SKM-1 (cell line): Measurements from ENCODE around the gene ALPL.

Source experiments
- DNase-seq: peaks from one replicate; lab custom pipeline; 2025; ENCODE audit not compliant: unreplicated experiment; lab: John Stamatoyannopoulos, UW

Gene ALPL

DNA sequence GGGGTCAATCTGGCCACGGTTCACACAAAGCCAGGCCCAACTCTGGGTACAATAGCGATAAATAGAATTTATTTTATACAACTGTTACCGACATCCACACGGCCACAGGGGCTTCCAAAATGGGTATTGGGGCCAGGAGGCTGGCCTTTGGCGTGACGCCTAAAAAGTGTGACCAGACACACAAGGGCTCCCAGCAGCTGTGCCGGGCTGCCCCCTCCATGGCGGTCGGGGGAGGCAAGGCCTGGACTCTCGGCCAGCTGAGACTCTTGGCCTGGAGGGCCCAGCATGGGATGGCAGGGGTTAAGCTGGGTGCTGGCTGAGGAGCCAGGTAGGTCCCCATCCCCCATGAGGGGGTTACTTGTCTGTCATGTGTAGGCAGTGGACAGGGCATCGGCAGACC, 87.0 kb downstream of the ALPL start:
- DNase-seq: no peak

DNA sequence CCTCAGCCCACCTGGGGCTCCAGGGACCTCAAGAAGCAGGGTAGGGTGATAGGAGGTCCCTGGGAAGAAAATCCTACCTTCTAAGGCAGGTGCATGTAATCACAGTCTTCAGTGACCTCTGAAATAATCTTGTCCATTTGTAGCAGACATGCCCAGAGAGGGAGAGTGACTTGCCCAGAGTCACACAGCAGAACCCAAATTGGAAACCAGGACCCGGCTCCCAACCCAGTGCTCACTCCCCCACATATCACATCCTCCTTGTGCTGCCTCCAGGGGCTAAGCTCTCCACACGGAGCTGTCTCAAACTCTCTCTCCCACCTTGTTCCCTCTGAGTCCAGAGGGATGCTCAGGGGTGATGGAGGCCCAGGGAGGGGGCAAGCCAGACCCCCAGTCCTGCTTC, 87.4 kb downstream of the ALPL start:
- no peak for DNase-seq

DNA sequence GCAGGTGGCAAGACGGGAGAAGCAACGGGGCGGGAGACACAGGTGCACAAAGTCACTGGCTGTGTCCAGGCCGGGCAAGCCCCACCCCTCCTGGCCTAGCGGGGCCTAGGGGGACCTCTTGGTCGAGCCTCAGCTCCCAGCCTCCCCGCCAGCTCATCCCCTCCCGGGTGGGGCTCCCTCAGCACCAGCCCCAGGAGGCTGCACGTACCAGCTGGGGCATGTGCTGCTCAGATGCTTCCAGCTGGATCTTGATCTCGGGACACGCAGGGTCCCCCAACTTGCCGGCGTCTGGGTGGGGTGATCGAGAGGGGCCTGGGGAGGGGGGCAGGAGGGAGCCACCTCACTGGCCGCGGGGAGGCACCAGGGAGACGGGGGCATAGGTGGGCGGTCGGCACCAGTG, 88.5 kb downstream of the ALPL start:
- no peak for DNase-seq

DNA sequence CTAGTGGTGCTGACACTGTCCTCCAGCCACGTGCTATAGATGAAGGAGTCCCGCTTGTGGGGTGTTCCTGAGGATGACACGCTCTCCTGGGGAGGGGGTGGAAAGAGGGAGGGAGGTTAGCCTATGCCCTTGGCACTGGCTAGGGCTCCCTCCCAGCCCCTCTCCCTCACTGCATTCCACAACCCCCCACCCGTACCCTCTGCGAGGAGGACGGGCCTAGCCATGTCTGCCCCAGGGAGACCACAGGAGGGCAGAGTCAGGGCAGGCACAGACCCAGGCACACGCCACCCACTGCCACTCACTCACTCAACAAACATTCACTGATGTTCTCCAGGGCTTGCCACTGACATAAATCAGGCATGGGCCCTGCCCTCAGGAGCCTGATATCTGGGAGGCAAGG, 89.2 kb downstream of the ALPL start:
- no peak for DNase-seq

DNA sequence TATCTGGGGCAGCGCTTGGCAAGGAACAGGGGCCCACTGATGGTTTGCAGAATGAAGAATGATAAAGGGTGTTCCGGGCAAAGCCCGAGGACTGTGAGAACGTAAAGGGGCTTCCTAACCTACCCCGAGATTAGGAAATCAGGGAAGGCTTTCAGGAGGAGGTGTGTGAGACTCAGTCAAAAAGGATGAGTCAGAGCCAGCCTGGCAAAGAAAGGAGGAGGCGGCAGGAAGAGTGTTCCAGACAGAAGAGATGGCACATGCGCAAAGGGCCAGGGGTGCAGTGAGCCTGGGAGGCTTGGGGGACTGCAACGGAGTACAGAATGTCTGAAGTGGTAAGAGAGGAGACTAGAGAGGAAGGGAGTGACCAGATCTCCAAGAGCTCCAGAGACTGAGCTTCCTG, 89.7 kb downstream of the ALPL start:
- DNase-seq: no peak

DNA sequence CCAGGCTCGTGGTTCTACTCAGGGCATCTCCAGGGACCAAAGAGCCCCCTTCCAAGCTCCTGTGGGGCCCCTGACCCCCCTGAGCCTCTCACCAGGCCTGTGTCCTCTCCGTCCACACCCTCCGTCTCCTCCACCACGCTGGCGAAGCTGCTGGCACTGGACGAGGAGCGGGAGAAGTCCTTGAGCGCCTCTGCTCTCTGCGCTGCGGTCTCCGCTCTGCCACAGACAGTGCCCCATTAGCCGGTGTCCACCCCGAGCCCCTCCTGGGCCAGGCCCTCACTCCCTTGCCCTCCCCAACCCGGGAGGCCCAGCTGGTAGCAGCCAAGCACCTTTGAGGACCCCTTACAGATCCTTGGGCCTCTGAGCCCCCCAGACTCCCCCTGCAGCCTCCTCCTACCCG, 90.2 kb downstream of the ALPL start:
- no peak for DNase-seq

DNA sequence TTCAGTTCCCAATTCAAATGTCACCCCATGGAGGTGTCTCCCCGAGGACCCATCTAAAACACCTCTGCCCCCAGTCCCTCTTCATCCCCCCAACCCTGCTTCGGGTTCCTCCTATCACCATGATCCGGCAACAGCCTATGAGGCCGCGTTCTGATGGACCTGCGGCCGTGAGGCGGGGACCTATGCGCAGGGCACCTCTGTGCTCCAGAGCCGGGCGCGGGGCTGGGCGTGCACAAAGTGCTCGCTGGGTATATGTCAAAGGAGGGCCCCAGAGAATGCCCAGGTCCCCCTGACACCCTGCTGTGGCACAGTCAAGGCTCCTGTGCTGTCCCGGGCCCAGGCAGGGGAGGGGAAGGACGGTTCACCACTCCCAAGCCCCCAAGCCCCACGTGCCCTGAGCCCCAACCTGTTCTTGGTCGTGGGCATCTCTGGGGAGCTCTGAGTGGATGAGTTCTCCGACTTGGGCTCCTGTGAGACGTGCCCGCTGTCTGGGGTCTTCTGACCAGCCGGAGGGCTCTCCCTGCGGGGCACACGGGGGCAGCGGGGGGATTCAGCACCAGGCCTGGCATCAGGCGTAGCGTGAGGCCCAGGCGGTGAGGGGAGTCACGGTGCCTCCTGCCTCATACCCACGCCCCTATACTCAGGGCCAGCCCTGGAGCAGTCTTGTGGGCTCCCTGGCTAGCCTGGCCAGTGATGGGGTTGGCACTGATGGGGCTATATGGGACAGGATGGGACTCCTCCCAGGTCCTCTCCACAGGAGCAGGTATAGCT, 92.2 kb downstream of the ALPL start:
- no peak for DNase-seq

DNA sequence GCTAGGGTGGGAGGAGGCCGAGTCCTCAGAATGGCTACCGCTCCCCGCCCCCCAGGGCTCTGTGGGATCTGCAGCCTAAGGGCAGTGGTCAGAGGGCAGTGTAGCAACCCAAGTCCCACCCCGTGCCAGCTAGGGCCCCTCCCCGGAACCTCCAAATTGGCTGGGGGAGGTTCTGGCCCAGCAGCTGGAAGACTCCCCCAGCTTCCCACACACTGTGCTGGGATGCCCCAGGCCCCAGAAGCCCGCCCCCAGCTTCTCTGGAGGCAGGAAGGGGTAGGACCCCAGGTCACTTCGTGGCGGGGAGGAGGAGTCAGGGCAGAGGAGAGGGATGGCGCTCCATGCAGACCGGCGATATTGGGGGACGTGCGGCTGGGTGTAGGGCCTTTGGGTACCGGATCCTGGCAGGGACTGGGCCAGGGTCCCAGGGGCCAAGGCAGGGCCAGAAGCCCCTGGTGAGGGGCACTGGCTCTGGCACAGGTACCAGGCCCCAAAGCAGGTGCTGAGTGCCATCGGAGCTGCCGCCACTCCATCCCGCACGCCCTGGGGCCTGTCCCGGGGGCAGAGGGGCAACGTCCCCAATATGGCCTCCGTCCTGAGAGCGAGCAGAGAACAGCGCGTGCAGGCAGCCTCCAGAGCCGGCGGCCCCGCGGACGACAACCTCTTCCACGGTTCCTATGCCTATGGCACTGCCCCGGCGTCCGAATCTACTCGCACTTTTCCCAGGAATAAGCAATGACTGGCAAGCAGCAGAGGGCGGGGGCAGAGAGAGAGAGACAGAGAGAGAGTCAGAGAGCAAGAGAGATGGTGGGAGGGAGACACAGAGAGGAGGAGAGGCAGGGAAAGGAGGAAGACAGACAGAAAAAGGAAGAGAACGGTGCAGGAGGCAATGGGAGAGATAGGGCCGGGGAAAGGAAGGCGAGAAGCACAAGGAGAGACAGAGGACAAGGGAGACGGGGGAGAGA, 94.2 kb downstream of the ALPL start:
- DNase-seq: no peak

DNA sequence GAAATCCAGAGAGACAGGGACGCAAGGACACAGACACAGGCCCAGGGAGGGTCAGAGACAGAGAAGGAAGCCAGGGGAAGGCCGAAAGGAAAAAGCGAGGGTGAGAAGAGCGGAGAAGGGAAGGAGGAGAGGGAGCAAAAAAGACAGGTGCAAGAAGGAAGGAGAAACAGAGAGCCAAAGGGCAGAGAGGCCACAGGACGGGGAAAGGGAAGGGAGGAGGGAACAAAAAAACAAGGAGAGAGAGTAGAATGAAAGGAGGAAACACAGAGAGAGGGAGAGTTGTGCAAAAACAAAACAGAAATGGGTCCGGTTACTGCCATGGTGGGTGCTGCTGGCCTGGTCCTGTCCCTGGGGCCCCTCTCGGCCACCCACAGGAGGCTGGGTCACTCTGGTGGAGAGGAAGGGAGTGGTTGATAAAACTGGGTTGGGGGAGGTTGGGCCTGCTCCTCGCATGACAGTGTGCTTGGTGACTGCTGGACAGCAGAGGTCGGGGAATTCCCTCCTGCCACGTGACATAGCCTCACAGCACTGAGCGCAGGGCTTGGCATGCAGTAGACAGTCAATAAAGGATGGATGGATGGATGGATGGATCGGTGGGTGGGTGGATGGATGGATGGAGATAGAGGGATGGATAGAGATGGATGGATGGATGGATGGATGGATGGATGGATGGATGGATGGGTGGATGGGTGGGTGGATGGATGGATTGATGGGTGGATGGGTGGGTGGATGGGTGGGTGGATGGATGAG, 95.2 kb downstream of the ALPL start:
- no peak for DNase-seq

DNA sequence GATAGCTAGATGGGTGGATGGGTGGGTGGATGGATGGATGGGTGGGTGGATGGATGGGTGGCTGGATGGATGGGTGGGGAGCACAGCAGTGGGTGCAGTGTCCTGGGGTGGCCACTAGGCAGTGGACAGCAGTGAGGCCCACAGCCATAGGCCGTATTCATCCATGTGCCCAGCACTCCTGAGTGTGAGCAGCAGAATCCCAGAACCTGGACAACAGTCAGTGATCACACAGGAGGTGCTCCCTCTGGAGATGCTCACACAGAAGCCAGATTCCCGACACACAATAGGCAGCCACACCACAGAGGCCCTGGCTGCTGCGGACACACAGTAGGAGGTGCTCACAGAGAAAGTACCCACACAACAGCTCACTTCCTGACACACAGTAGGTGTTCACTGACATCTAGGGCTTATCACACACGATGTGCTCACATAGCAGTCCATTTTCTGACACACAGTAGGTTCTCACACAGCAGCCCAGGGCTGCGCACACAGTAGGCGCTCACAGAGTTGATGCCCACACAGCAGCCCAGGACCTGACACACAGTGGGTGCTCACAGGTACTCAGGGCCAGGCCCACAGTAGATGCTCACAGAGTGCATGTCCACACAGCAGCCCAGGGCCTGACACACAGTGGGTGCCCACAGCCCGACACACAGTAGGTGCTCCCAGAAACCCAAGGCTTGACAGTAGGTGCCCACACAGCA, 95.9 kb downstream of the ALPL start:
- no peak for DNase-seq

DNA sequence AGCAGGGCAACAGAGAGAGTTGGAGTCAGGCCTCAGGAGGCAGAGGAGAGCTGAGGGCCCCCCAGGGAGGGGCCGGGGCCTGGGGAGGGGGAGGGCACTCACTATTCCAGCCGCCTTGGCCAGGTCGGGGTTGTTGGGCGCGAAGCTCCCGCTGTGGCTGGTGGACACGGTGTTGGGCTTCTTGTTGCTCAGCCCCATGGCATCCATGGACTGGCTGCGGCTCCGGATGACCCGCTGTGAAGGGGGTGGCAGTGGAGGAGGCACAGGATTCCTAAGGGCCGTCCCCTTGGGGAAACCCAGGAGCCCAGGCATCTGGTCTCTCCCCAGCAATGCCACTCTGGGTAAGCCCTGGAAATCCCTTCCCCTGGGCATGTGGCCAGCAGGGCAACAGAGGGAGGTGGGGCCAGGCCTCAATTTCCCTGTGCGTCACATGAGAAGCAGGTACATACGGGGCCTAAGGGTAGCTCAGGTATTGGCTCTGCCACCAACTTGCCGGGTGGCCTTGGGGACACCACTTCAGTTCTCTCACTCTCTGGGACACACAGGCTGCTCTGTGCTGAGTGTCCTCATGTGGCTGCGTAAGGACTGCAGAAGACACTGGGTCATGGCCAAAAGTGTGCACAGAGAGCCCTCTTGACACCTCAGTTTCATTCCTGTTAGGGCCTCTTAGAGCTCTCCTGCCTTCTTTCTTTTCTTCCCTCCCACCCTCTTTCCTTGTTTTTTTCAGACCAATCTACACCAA, 96.9 kb downstream of the ALPL start:
- no peak for DNase-seq

DNA sequence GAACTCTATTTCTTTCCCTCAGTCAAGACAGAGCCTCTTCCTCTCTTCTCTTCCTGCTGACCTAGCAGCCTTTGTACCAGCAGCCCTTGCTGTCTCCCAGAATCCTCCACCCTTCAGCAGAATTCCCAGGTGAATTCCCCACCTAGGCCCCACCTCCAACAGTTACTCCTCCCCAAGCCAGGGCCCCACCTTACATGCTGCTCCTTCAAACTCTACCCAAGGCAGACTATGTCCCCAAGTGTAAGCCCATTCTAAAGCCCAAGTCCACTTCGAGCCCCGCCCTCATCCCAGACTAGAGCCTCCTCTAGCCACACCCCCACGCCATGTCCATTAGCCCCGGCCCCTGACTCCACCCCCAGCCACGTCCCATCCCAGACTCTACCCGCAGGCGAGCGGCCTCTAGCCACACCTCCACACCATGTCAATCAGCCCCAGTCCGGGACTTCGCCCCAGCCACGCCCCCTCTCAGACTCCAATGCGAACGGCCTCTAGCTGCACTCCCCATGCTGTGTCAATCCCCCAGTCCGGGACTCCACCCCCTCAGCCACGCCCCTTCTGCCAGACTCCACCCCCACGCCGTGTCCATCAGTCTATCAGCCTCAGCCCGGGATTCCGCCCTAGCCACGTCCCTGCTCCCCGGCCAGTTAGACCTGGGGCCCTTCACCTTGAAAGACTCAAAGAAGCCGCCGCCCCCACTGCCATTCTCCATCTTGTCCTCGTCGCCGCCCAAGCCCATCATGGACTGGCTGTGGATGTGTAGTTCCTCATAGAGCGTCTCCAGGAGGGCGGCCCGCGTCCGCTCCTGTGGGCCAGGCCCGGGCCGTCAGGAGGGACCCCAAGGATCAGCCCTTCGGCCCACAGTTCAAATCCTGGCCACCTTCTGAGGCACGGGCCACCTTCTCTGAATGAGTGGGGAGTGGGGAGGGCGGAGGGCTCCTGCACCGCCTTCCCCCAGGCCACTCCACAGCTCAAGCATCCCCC, 98.6 kb downstream of the ALPL start:
- DNase-seq: no peak

DNA sequence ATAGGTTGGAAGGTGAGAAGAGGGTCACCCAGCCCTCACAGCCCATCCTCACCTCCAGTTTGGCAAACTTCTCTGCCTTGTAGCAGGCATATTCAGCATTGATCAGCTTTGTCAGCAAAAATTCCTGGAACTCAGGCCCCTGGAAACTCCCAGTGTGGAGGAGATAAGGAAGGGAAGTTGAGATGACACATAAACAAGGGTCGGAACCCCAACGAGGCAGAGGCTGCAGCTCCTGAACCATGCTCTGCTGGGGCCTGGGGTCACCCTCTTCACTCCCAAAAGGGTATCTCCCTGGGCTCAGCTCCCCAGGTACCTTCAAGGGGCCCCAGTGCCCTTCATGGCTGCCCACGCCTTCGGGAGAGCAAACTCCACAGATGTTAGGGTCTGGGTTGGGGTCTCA, 99.6 kb downstream of the ALPL start:
- DNase-seq: no peak

DNA sequence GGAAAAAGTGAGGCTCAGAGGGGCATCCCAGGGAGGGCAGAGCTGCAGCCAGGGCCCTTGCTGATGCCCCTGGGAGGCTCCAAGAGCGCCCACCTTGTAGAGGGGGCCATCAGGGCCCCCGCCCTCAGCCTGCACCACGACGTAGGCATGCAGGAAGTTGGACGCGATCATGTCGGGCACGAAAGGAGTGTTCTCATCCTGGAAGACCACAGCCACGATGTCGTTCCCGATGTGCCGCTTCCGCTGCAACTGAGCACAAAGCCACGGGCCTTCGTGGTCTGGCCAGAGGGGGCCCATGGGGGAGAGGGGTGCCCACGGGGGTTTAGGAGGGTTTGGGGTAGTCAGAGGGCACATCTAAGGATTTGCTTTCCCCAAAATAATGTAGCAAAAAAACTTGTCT, 100.8 kb downstream of the ALPL start:
- no peak for DNase-seq

DNA sequence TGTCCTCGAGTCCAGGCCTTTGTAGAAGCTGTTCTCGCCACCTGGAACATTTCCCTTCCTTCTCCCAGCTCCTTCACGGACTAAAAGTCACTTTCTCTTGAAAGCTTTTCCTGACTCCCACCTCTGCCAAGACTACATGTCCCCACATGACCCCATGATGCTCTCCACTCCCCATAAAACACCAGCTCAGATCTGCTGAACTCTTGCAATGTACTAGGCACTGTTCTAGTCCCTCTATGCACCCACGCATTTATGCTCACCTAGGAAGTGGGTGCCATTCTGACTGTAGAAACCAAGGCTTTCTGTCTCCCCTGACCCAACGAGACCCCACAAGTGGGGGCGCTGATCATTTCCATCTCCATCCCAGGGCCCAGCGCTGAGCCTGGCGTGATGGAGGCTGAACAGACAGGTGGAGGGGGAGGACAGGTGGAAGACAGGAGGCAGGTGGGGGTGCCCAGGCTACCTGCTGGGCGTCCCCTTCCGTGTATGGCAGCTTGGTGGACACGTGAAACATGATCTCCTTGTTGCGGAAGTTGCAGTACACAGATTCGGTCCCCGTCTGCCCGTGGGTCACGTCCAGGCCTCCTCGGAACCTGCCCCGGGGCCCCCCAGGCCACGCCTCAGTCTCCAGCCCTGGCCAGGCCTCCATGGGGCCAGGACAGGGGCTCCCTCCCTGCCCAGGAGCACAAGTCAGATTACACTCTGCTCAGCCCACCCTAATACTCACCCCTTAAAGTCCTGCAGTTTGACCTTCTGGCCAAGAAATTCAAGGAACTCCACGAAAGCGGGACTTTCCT, 102.0 kb downstream of the ALPL start:
- DNase-seq: no peak

DNA sequence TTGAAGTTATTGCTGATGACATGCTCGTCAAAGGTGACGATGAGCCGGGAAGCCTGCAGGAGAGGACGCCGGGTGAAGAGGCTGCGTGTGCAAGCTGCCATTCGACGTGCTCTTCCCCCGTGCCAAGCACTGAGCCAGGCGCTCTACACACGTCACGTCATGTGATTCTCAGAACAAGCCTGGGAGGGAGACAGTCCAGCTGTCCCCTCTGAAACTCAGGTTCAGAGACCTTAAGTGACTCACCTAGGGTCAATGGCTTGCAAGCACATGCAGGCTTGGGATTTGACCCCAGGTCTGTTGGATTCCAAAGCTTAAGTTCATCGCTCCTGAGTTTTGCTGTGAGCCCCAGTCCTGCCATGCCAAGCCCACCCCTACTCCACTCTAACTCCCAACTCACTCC, 102.8 kb downstream of the ALPL start:
- DNase-seq: no peak

DNA sequence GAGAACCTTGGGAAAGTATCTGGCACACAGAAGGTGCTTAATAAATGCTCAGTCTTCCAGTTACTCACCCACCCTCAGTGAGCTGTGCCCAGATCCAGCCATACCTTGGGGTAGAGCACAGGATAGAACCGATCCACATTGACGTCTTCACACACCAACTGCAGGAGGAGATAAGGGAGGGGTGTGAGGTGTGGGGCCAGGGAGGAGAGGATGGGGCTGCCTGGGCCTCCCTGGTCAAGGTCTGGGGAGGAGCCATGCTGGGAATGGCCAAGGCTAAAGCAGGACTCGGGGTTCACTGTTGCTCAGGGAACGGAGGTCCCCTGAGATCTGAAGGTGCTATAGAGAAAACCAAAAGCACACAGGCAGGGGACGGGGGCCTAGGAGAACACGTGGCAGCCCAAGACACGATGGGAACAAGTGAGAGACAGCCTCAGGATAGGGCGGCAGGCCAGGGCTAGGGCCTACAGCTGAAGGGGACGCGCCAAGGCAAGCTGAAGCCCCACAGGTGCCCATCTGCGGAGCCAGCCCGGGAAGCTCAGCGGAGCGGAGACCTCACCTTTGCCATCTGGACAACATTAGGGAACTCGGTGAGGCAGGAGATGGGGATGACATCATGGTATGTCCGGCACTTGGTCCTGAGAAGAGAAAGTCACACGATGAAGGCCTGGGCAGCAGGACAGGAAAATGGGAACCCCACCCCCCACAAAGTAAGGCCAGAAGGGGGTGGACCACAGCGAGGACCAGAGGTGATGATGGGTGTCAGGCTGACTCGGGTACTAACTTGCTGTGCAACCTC, 104.0 kb downstream of the ALPL start:
- DNase-seq: no peak
